ENCODE results near the gene MEA1.

Gene MEA1

DNA sequence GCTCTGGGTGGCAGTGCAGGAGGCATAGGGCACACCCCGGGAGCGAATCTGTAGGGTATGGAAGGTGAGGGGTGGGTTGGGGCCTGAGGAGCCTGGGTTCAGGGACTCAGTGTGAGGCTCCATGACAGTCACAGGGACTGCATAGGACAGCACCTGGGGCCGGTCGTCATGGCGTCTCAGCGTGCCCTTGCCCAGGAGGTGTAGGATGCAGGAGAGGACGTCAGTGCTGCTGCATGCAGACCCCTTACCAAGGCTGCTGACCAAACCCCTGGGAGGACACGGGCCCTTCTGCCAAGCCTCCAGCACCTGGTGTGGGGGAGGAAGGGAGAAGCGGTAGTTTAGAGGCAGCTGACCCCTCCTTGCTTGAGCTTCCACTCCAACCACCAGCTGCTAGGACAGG, 24.0 kb upstream of the MEA1 start:
- DNase-seq, result no peak

- no peak for DNase-seq
Measured at GRCh38 chr6:43037197-43037596, 23.5 kb upstream of the MEA1 start.

DNA sequence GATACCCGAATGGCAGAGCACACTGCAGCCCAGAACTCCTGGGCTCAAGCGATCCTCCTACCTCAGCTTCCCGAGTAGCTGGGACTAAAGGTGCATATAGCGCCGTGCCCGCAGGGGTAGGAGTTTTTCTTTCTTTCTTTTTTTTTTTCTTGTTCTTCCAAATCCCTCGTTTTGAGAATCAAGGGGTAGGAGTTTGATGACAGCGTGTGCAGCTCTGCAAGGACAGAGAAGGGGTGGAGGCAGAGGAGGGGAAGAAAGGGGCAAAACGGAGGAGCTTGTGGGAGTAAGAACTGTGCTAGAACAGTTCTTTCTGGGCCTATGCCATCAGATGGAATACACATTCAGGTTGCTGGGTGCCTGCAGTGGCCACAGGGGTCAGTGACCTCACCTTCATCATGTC, 23.0 kb upstream of the MEA1 start:
- no peak for DNase-seq

DNA sequence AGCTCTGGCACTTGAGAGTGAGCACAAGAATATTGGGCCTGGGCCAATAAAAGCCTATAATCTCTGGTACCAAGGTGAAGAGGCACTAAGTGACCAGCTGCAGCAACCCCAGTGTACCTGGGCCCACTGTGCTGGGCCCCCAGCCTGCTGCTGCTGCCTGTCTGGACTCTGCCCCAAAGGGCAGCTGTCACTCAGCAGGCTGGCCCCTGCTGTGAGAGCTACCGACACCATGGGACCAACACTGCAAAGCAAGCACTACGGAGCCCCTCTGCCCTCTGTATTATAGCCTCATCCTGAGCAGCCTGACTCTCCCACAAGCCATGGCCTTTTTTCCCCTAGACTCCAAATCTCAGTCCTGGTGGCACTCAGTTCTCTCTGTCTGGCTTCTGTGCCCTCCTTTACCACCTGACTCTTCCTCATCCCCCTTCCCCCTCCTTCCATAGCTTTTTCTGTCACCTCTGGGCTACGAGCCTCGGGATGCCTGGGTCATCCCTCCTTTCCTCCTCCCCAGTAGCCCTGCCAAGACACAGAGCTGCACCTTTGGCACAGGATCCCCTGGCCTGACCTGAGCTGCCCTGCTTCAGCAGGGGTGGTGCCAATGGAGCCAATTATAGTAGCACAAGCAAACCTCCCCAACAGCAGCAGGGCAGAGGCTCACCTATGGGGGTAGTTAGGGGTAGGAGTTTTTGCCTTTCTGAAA, 21.9 kb upstream of the MEA1 start:
- no peak for DNase-seq

GRCh38 chr6:43034190-43034525, 20.4 kb upstream of the MEA1 start:
- DNase-seq, result no peak

- DNase-seq, result no peak
Measured at GRCh38 chr6:43033496-43034189, 19.9 kb upstream of the MEA1 start.

- no peak for DNase-seq
Measured at GRCh38 chr6:43032326-43032725, 18.6 kb upstream of the MEA1 start.

DNA sequence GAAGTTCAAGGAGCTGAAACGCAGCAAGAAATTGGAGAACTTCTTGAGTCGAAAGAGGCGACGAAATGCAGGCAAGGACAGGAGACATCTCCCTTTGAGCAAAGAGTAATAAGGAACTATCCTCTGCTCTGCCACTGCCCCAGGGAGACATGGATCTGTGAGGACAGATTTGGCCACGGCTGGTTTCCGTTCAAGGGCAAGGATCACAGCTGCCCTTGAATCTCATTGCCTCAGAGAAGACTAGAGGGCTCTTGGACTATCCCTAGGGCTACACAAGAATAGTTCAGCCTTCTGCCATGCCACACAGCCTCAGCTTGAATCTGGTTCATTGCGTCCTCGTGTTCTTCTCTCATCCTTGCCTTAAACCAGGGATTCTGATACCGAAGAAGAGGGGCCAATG, 15.4 kb upstream of the MEA1 start:
- DNase-seq, result no peak

DNA sequence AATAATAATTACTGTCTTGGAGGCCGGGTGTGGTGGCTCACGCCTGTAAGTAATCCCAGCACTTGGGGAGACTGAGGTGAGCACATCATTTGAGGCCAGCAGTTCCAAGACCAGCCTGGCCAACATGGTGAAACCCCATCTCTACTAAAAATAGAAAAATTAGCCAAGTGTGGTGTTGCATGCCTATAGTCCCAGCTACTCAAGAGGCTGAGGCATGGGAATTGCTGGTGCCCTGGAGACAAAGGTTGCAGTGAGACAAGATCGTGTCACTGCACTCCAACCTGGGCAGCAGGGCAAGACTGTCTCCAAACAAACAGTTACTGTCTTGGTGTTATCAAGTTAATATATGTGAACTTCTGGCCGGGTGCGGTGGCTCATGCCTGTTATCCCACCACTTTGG, 12.6 kb upstream of the MEA1 start:
- DNase-seq, result no peak

DNA sequence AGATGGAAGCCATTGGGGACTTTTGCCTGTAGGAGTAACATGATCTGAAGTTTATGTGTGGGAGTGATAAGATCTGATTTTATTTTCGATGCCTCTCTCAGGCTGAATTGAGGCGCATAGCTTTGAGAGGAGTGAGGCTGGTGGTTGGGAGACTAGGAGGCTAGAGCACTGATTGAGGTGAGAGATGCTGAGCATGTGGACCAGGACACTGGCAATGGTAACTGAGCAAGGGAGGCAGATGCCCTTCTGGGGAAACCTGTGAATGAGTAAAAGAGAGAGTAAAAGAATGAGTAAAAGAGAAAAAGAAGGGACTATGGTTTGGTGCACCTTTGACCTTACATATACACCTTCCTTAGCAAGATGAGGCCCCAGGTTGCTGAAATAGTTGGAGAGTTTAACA, 10.7 kb upstream of the MEA1 start:
- DNase-seq, result no peak

- DNase-seq, result peak; percentile 76
Measured at GRCh38 chr6:43021270-43022047, 7.7 kb upstream of the MEA1 start, which contains the start of gene RRP36. Gene RRP36 (plus strand): TSS chr6:43021623. CDS start chr6:43021655, 32 bp downstream.

DNA sequence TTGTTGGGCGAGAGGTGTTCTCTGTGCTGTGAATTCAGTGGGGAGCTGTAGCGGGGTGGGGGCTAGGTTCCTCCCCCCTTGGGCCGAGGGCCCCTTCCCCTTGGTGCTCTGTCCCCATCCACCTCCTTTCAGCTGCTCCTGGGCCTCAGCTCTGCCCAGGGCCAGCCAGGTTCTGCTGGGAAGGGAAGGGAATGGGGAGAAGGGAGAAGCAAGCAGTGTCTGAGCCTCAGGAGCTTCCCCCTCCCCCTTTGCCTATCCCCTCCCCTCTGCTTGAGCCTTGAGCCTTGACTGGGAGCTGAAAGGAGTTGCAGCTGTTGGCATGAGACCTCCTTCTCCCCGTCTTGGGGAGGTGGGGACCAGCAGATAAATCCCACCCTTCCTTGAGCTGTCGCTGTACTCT, 7.1 kb upstream of the MEA1 start:
- no peak for DNase-seq

DNA sequence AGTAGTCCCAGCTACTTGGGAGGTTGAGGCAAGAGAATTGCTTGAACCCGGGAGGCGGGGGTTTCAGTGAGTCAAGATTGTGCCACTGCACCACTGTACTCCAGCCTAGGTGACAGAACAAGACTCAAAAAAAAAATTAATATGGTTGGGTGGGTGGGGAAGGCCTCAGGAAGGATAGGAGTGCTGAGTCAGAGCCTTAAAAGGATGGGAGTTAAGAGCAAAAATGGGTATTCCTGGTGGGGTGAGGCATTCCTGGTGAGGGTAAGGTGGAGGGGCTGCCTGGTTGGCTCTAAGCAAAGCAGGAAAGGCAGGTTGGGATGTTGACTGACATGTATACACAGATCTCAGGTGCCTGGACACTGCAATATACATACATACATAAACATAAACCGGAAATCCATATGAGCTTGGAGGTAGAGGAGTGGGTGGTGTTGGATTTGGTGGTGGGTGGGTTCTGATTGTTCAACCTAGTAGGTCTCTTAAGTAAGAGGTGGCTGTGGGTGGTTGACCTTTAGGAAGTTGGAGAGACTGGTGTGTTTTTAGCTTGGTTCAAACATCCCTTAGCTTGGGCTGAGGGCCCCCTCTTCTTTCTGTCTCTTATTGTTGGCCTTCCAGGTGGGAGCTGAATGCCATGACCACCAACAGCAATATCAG, 6.4 kb upstream of the MEA1 start:
- DNase-seq, result no peak

- DNase-seq, result no peak
Measured at GRCh38 chr6:43019152-43019551, 5.4 kb upstream of the MEA1 start.

- DNase-seq, result no peak
Measured at GRCh38 chr6:43016943-43017334, 3.2 kb upstream of the MEA1 start.

DNA sequence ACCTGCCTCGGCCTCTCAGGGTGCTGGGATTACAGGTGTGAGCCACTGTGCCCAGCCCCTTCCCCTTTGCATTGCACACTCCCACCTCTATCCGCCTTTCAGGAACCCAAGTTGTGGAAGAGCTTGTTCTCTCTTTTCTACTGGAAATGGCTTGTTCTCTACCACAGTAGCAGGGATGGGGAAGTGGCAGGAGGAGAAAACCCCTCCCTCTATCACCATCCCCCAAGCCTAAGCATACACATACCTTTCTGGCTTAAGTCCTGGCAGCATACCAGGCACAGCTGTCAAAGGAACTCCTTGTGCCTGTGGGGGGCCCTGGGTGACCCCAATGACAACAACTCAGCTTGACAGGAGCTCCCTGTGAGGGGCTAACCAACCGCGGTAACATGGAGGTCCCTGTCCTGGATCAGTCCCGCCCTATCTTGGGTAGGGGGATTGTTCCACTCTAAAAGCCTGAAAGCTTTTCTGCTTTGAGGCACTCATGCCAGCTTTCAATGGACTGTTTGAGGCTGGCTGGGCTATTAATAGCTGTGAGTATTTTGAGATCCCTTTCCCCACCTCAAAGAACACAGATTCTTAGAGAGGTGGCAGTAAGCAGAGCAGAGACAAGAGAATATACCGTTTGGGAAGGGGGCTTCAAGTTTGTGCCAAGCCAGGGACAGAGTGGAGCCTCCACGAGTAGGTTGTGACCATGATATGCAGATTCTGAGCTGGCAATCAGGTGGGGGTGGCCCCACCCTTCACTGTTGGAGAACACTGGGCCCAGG, 2.6 kb upstream of the MEA1 start:
- DNase-seq, result no peak

DNA sequence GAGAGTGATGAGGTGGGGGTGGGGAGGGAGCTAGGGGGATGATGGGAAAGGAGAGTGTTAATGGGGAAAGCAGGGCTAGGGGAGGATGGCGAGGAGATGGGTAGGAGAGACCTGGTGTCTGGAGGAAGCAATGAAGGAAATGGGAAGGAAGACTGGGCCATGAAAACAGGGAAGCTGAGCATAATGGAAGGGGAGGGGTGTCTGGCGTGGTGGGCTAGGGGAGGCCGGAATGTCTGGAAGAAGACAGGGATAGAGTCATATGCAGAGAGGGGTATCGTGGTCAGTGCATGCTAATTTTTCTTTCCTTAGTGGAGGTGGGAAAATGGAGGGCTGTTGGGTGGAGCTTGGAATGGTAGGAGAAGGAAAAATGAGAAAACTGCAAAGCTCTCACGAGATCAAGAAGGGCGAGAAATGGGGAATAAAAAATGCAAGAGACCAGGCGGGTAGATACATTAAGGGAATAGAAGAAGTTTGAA, 726 bp upstream of the MEA1 start:
- DNase-seq, result no peak

- DNase-seq, result peak; percentile 42
Measured at GRCh38 chr6:43013097-43013842, 476 bp downstream of the MEA1 start.

DNA sequence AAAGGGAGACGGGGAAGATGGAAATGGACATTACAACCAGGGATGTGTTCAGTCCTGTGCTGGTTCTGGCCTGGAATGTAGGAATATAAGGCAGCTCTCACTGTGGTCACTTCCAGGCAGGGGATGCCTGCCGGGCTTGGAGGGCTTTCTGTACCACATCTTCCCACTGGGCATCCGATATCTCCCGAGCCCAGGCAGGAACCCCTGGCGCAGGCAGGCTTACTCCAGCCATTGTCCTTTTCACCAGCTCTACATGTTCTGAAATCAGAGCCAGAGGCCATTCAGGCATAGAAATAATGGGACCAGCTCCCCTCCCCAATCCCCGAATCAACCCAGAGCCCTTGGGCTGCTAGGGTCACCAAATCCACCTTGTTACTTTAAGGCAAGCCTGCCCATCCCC, 1.4 kb downstream of the MEA1 start:
- no peak for DNase-seq

GRCh38 chr6:43011207-43011606, 2.5 kb downstream of the MEA1 start:
- no peak for DNase-seq

DNA sequence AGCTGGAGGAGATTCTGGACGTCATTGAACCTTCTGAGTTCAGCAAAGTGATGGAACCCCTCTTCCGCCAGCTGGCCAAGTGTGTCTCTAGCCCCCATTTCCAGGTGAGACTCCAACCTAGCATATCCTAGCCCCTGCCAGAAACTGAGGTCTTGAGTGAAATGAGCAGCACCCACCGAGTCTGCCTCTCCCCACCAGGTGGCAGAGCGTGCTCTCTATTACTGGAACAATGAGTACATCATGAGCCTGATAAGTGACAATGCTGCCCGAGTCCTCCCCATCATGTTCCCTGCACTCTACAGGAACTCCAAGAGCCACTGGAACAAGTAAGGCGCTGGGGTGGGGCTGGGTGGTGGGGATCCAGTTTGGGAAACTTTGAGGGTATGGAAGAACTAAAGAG, 4.6 kb downstream of the MEA1 start:
- DNase-seq, result peak; percentile 3

DNA sequence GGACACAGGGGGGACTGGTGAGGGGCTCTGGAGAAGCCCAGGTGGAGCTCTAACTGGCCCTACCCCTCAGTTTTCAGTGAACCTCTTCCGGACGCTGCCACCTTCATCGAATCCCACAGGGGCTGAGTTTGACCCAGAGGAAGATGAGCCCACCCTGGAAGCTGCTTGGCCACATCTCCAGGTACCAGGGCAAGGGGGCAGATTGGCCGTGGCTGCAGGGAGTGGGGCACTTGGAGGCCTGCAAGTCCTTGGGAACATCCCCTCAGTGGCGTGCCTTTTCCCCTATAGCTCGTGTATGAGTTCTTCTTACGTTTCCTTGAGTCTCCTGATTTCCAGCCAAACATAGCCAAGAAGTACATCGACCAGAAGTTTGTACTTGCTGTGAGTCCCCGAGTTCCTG, 6.6 kb downstream of the MEA1 start:
- no peak for DNase-seq

Measured in midbrain (tissue), 1 donor.